K562 (cell line): Measurements from ENCODE around the gene FXYD4. TPM values are rescaled to one million over a fixed set of nuclear protein-coding genes. Genes with fewer than 3 reads are reported as not detected.

Source experiments
- ATAC-seq: fragments of 200-7000 bp; cut with Tn5 transposase; 3 replicates; pipeline ENCODE4 v1.9.1; 2020; ENCODE audit warnings: moderate library complexity
- BruUV-seq: library from RNA; stranded (reverse); fragments of 400-500 nt; replicated peaks from 2 replicates; lab custom pipeline; 2021; lab: Mats Ljungman, UMichigan
- CTCF ChIA-PET: fragments of 300-600 bp; formaldehyde crosslinking; extraction: SDS; loops from one replicate; lab custom pipeline; 2021; ENCODE audit warnings: low intra/inter-chr PET ratio; lab: Yijun Ruan, JAX
- POLR2A ChIA-PET: fragments of 300-600, 350-650 bp; sonication (Branson Sonifier 250); formaldehyde crosslinking; extraction: SDS; loops from one replicate; lab custom pipeline; 2021; ENCODE audit warnings: antibody characterized with exemption, inconsistent platforms; lab: Yijun Ruan, JAX
- DNase-seq, 4 experiments: peaks; one replicate each; pipeline versions ENCODE4 v3.0.0 to v3.0.0-alpha.2; 2011 to 2018; ENCODE audit warnings: low spot score in 3 of 4, mixed read lengths in 3 of 4; ENCODE audit errors: extremely low read depth in 1 of 4
- FAIRE-seq: peaks from 2 replicates; lab custom pipeline; 2011; peaks lifted over from hg19 to GRCh38; lab: Jason Lieb, UNC
- H2AFZ ChIP-seq: 2 replicates; pipeline ENCODE4 v1.6.0; 2011; ENCODE audit warnings: low read depth, low read length, control low read depth, inconsistent platforms
- H3K27ac ChIP-seq: fragments of 200-600 bp; 3 replicates; pipeline ENCODE4 v1.8.0; 2011; ENCODE audit warnings: low read depth, mild to moderate bottlenecking, control low read depth, inconsistent platforms, low read length, moderate library complexity, mixed read lengths; ENCODE audit errors: extremely low read depth
- H3K27me3 ChIP-seq, 2 experiments: fragments of 300-600 bp in 1 of 2; 2 replicates in 1 of 2; 3 replicates in 1 of 2; pipeline versions ENCODE4 v1.6.0 to v1.8.0; 2011; ENCODE audit warnings: inconsistent platforms in 2 of 2, low read length in 2 of 2, mild to moderate bottlenecking in 1 of 2, mixed read lengths in 1 of 2, moderate library complexity in 1 of 2; ENCODE audit not compliant: control insufficient read depth in 2 of 2, insufficient read depth in 2 of 2
- H3K36me3 ChIP-seq: fragments of 300-600 bp; 3 replicates; pipeline ENCODE4 v1.8.0; 2011; ENCODE audit warnings: mild to moderate bottlenecking, low read length, inconsistent platforms; ENCODE audit not compliant: control insufficient read depth, insufficient read depth
- H3K4me1 ChIP-seq, 2 experiments: fragments of 200-600 bp in 1 of 2; replicated peaks in 1 of 2; 2 replicates in 1 of 2; 3 replicates in 1 of 2; pipeline versions ENCODE4 v1.5.1 to v1.8.0; 2011; ENCODE audit warnings: inconsistent platforms in 2 of 2, low read length in 2 of 2, mild to moderate bottlenecking in 1 of 2, mixed read lengths in 1 of 2, moderate library complexity in 1 of 2; ENCODE audit not compliant: control insufficient read depth in 2 of 2, insufficient read depth in 2 of 2
- H3K4me2 ChIP-seq: 2 replicates; pipeline ENCODE4 v1.6.1; 2011; ENCODE audit warnings: low read length, control low read depth, inconsistent platforms, mixed read lengths; ENCODE audit not compliant: insufficient read depth
- H3K4me3 ChIP-seq: fragments of 200-600 bp; sonication (generic), shearing (Covaris generic); 2 replicates; pipeline ENCODE4 v1.5.1; 2016; ENCODE audit warnings: control low read depth, inconsistent platforms
- H3K79me2 ChIP-seq: fragments of 200-600 bp; 3 replicates; pipeline ENCODE4 v1.8.0; 2011; ENCODE audit warnings: low read length, inconsistent platforms; ENCODE audit not compliant: control insufficient read depth, insufficient read depth
- H3K9ac ChIP-seq, 2 experiments: 2 replicates each; pipeline versions ENCODE4 v1.6.0 to v1.6.1; 2011; ENCODE audit warnings: low read depth in 2 of 2, low read length in 2 of 2, control low read depth in 1 of 2, inconsistent platforms in 1 of 2, mild to moderate bottlenecking in 1 of 2, mixed read lengths in 1 of 2; ENCODE audit not compliant: insufficient read depth in 1 of 2
- H3K9me1 ChIP-seq: one replicate; pipeline ENCODE4 v1.6.0; 2011; ENCODE audit warnings: inconsistent platforms, mild to moderate bottlenecking, low read length, moderate library complexity; ENCODE audit not compliant: control insufficient read depth, insufficient read depth
- H3K9me3 ChIP-seq: replicated peaks from 2 replicates; pipeline ENCODE4 v1.5.1; 2011; ENCODE audit warnings: low read depth, low read length, inconsistent platforms; ENCODE audit not compliant: control insufficient read depth, insufficient read depth
- H4K20me1 ChIP-seq: replicated peaks from 2 replicates; pipeline ENCODE4 v1.6.1; 2011; ENCODE audit warnings: low read length, inconsistent platforms, mixed read lengths; ENCODE audit not compliant: control insufficient read depth, insufficient read depth
- CHD4 ChIP-seq: fragments of 200-600 bp; sonication (generic); IDR thresholded peaks from 3 replicates; pipeline ENCODE4 v1.6.1; 2012; ENCODE audit warnings: low read depth, mild to moderate bottlenecking, mixed read lengths, low read length, inconsistent platforms; ENCODE audit not compliant: insufficient read depth, insufficient replicate concordance, poor library complexity, severe bottlenecking
- KAT7 ChIP-seq: sonication (generic); formaldehyde crosslinking; IDR thresholded peaks from 2 replicates; pipeline ENCODE4 v1.8.0; 2022; ENCODE audit warnings: missing genetic modification reagents, mild to moderate bottlenecking, borderline replicate concordance
- KDM5B ChIP-seq: fragments of 200-600 bp; sonication (generic); IDR thresholded peaks from 2 replicates; pipeline ENCODE4 v1.6.1; 2012; ENCODE audit warnings: low read depth, mild to moderate bottlenecking, moderate library complexity, low read length, control low read depth, inconsistent platforms; ENCODE audit not compliant: insufficient replicate concordance
- NR1H2 ChIP-seq: sonication (generic); formaldehyde crosslinking; IDR thresholded peaks from 2 replicates; pipeline ENCODE4 v1.4.0; 2020; ENCODE audit warnings: mild to moderate bottlenecking, missing genetic modification reagents
- PML ChIP-seq: IDR thresholded peaks from 2 replicates; pipeline ENCODE4 v1.6.1; 2012; ENCODE audit warnings: low read length, inconsistent platforms
- POLR2A ChIP-seq: fragments of 450-650 bp; conservative IDR thresholded peaks from 2 replicates; pipeline ENCODE4 v1.6.1; 2016
- POLR2AphosphoS2 ChIP-seq: IDR thresholded peaks from 2 replicates; pipeline ENCODE4 v1.6.1; 2012; ENCODE audit warnings: low read length, improper control_type of control experiment
- POLR2G ChIP-seq: fragments of 200-400 bp; formaldehyde crosslinking; IDR thresholded peaks from 2 replicates; pipeline ENCODE4 v1.6.1; 2017; ENCODE audit warnings: low read depth, mild to moderate bottlenecking, antibody characterized with exemption, low read length, moderate library complexity
- RBFOX2 ChIP-seq: fragments of 200-400 bp; formaldehyde crosslinking; IDR thresholded peaks from 2 replicates; pipeline ENCODE4 v1.6.1; 2017; ENCODE audit warnings: low read depth, mild to moderate bottlenecking, low read length, moderate library complexity
- THAP12 ChIP-seq: fragments of 250-450 bp; sonication (Bioruptor Pico); IDR thresholded peaks from 2 replicates; pipeline ENCODE4 v1.9.0; 2021; ENCODE audit warnings: mild to moderate bottlenecking, inconsistent platforms
- U2AF2 ChIP-seq: fragments of 200-400 bp; formaldehyde crosslinking; optimal IDR thresholded peaks from 2 replicates; pipeline ENCODE3; 2017; ENCODE audit warnings: low read depth, mild to moderate bottlenecking, low read length
- ZBTB43 ChIP-seq: sonication (generic); formaldehyde crosslinking; IDR thresholded peaks from 2 replicates; pipeline ENCODE4 v1.8.0; 2023; ENCODE audit warnings: mild to moderate bottlenecking, missing genetic modification reagents
- ZNF24 ChIP-seq: fragments of 450-650 bp; IDR thresholded peaks from 2 replicates; pipeline ENCODE4 v1.6.1; 2016
- ZNF785 ChIP-seq: fragments of 250-450 bp; sonication (Bioruptor Pico); IDR thresholded peaks from 2 replicates; pipeline ENCODE4 v1.4.0; 2020; ENCODE audit warnings: mild to moderate bottlenecking
- WGBS: fragments of 100-300 bp; shearing (Covaris generic); methylation state at CpG from one replicate; pipeline ENCODE4 v1.1.6; 2016; ENCODE audit warnings: low coverage, mixed read lengths; ENCODE audit not compliant: insufficient coverage; ENCODE audit errors: missing lambda C conversion rate; 5-methylcytosine and 5-hydroxymethylcytosine counted together
- in situ Hi-C: fragments of 300-500 bp; cut with MboI; formaldehyde crosslinking; loops from 4 replicates; pipeline ENCODE4 v1.15.0; 2018; ENCODE audit warnings: inconsistent platforms, mixed read lengths
- intact Hi-C: fragments of 100-400 bp; cut with micrococcal nuclease; formaldehyde crosslinking; loops from 2 replicates; pipeline ENCODE4 v1.14.2; 2022
- polyA plus RNA-seq, 8 experiments: library from polyadenylated mRNA; depleted of rRNA in 4 of 8; stranded (reverse) in 5 of 8; unstranded in 3 of 8; fragments of >200 nt; fragmentation: Nextera tagmentation in 2 of 8; fragmentation: Illumina TruSeq in 1 of 8; extraction: Ambion mirVana in 2 of 8; extraction: Trizol in 1 of 8; gene quantifications; 2 replicates each; pipeline versions ENCODE4 v1.2.1 to v1.2.3, GENCODE V29; 2011 to 2014; ENCODE audit warnings: inconsistent platforms in 1 of 8, missing spikeins in 1 of 8
- total RNA-seq, 7 experiments: library from RNA; depleted of rRNA in 6 of 7; stranded (reverse); fragments of >200 nt in 6 of 7; fragmentation: Illumina TruSeq in 2 of 7; extraction: Trizol in 2 of 7; gene quantifications; 2 replicates each; pipeline versions ENCODE4 v1.2.1 to v1.2.3, GENCODE V29; 2011 to 2021; ENCODE audit warnings: low replicate concordance in 1 of 7

The FXYD4 gene
- total and polyA plus RNA-seq, 9 of the 15 experiments (the other 6 are each of a cell fraction or from before 2014, with no cell fraction given): not detected

- FAIRE-seq (no peak), DNase-seq (no peak), ATAC-seq (peak; percentile 1; the same call in 1 of the 3 replicates)
- H2AFZ ChIP-seq: no peak overlapping the region
- no peaks in the 10 kb centered on the region for H3K27me3 ChIP-seq
- peaks cover 56% of the 10 kb centered on the region for H3K79me2 ChIP-seq
- 97% methylated on average over 29 of the region's 29 CpGs for WGBS
- no peak overlapping the region for H3K27ac ChIP-seq
- H3K9me1 ChIP-seq: peaks cover 7% of the 10 kb centered on the region
- H3K9ac ChIP-seq: peak overlapping the region in 1 of 2 experiments; percentile 39; a peak in 2 of 4 replicates
- no peak overlapping the region for H3K4me2 ChIP-seq
- H3K36me3 ChIP-seq: peaks cover 75% of the 10 kb centered on the region
- in situ Hi-C loops (no loop called here), intact Hi-C loops (no loop called here)
- ChIA-PET CTCF (no interaction called here), POLR2A (interaction anchor here (0.7 to 9.4 kb wide), 3 partner anchors 8 to 56 kb away, joined by 3 to 73 read pairs (median 4); no protein-coding TSS in a partner anchor)
- H3K4me3 ChIP-seq: no peak overlapping the region
- TF ChIP-seq KDM5B (no peak), ZBTB43 (CRISPR knock-in tag) (no peak), POLR2G (peak; percentile 60), ZNF24 (no peak), KAT7 (no peak), ZNF785 (no peak), THAP12 (CRISPR knock-in tag) (0 out of 2 replicates have a peak, but pooled peaks have one; percentile 20), RBFOX2 (peak; percentile 59), CHD4 (no peak), POLR2AphosphoS2 (peak; percentile 18; the same call in 1 of the 2 replicates), PML (0 out of 2 replicates have a peak, but pooled peaks have one; percentile 4), U2AF2 (no peak), NR1H2 (CRISPR knock-in tag) (no peak), POLR2A (peak; percentile 53; the same call in 1 of the 2 replicates)
- TSS peak; percentile 22 for BruUV-seq
- no peaks in the 10 kb centered on the region for H3K9me3 ChIP-seq
- peaks cover 54% of the 10 kb centered on the region for H4K20me1 ChIP-seq
- peaks cover 22 to 23% of the 10 kb centered on the region in 2 experiments; a peak in 4 of 5 replicates for H3K4me1 ChIP-seq
Measured at GRCh38 chr10:43386981-43387677, 15.7 kb downstream of the FXYD4 start.
